Trophoblast cell (in vitro differentiated cells and primary cell): ENCODE results near the gene MEX3D.

Experiments used
- DNase-seq, 2 donors: peaks; one replicate each; pipeline ENCODE4 v3.0.0-alpha.2; 2016
- H2AFZ ChIP-seq: 2 replicates; pipeline ENCODE4 v1.6.1; 2013; ENCODE audit warnings: low read length, moderate library complexity, mild to moderate bottlenecking; ENCODE audit not compliant: insufficient read depth, poor library complexity
- H2AK5ac ChIP-seq: 2 replicates; pipeline ENCODE4 v1.6.1; 2013; ENCODE audit warnings: mild to moderate bottlenecking, low read length
- H2BK120ac ChIP-seq: 2 replicates; pipeline ENCODE4 v1.6.1; 2013; ENCODE audit warnings: low read length, mild to moderate bottlenecking, moderate library complexity; ENCODE audit not compliant: insufficient read depth, poor library complexity
- H2BK12ac ChIP-seq: 2 replicates; pipeline ENCODE4 v1.6.1; 2013; ENCODE audit warnings: mild to moderate bottlenecking, low read length, moderate library complexity
- H2BK5ac ChIP-seq: 2 replicates; pipeline ENCODE4 v1.6.1; 2013; ENCODE audit warnings: low read length, low read depth, moderate library complexity, mild to moderate bottlenecking; ENCODE audit not compliant: poor library complexity
- H3K14ac ChIP-seq: 2 replicates; pipeline ENCODE4 v1.6.1; 2013; ENCODE audit warnings: mild to moderate bottlenecking, low read length
- H3K18ac ChIP-seq: 2 replicates; pipeline ENCODE4 v1.6.1; 2013; ENCODE audit warnings: mild to moderate bottlenecking, low read length
- H3K23ac ChIP-seq: 2 replicates; pipeline ENCODE4 v1.6.1; 2013; ENCODE audit warnings: low read length
- H3K27ac ChIP-seq: 2 replicates; pipeline ENCODE4 v1.5.1; 2013; ENCODE audit warnings: low read depth, mild to moderate bottlenecking, inconsistent platforms, low read length, moderate library complexity
- H3K27me3 ChIP-seq: 2 replicates; pipeline ENCODE4 v1.6.1; 2013; ENCODE audit warnings: inconsistent platforms, mild to moderate bottlenecking, low read length, moderate library complexity; ENCODE audit not compliant: insufficient read depth
- H3K36me3 ChIP-seq, 2 experiments: 1 replicate in 1 of 2; 2 replicates in 1 of 2; pipeline ENCODE4 v1.6.1; 2013; ENCODE audit warnings: low read length in 2 of 2, mild to moderate bottlenecking in 2 of 2, moderate library complexity in 1 of 2; ENCODE audit not compliant: insufficient read depth in 2 of 2, control insufficient read depth in 1 of 2
- H3K4ac ChIP-seq: 2 replicates; pipeline ENCODE4 v1.6.1; 2013; ENCODE audit warnings: low read depth, mild to moderate bottlenecking, low read length, moderate library complexity
- H3K4me1 ChIP-seq, 2 experiments: 1 replicate in 1 of 2; 2 replicates in 1 of 2; pipeline ENCODE4 v1.6.1; 2013; ENCODE audit warnings: low read length in 2 of 2, mild to moderate bottlenecking in 2 of 2, moderate library complexity in 1 of 2; ENCODE audit not compliant: insufficient read depth in 2 of 2, control insufficient read depth in 1 of 2
- H3K4me2 ChIP-seq: 2 replicates; pipeline ENCODE4 v1.6.1; 2013; ENCODE audit warnings: inconsistent platforms, mild to moderate bottlenecking, low read length, moderate library complexity
- H3K4me3 ChIP-seq: 2 replicates; pipeline ENCODE4 v1.5.1; 2013; ENCODE audit warnings: mild to moderate bottlenecking, low read depth, low read length, inconsistent platforms
- H3K79me1 ChIP-seq: one replicate; pipeline ENCODE4 v1.6.1; 2013; ENCODE audit warnings: low read length
- H3K79me2 ChIP-seq: 2 replicates; pipeline ENCODE4 v1.6.1; 2013; ENCODE audit warnings: low read length, mild to moderate bottlenecking; ENCODE audit not compliant: control insufficient read depth, insufficient read depth, poor library complexity
- H3K9ac ChIP-seq: 2 replicates; pipeline ENCODE4 v1.6.1; 2013; ENCODE audit warnings: mild to moderate bottlenecking, low read length
- H3K9me3 ChIP-seq: 2 replicates; pipeline ENCODE4 v1.6.1; 2013; ENCODE audit warnings: low read depth, mild to moderate bottlenecking, control low read depth, inconsistent platforms, low read length; ENCODE audit not compliant: insufficient read depth
- H4K12ac ChIP-seq: 2 replicates; pipeline ENCODE4 v1.6.1; 2013; ENCODE audit warnings: low read depth, mild to moderate bottlenecking, low read length, moderate library complexity
- H4K8ac ChIP-seq: 2 replicates; pipeline ENCODE4 v1.6.1; 2013; ENCODE audit warnings: low read depth, mild to moderate bottlenecking, low read length, moderate library complexity
- H4K91ac ChIP-seq: one replicate; pipeline ENCODE4 v1.6.1; 2013; ENCODE audit warnings: low read depth, mild to moderate bottlenecking, low read length, moderate library complexity
- WGBS: extraction: QIAGEN DNeasy Blood & Tissue Kit; methylation state at CpG from one replicate; pipeline ENCODE4 v1.1.7; 2013; ENCODE audit warnings: missing lambda C conversion rate; ENCODE audit not compliant: insufficient read length, insufficient coverage; ENCODE audit errors: extremely low coverage; 5-methylcytosine and 5-hydroxymethylcytosine counted together

MEX3D gene

DNA sequence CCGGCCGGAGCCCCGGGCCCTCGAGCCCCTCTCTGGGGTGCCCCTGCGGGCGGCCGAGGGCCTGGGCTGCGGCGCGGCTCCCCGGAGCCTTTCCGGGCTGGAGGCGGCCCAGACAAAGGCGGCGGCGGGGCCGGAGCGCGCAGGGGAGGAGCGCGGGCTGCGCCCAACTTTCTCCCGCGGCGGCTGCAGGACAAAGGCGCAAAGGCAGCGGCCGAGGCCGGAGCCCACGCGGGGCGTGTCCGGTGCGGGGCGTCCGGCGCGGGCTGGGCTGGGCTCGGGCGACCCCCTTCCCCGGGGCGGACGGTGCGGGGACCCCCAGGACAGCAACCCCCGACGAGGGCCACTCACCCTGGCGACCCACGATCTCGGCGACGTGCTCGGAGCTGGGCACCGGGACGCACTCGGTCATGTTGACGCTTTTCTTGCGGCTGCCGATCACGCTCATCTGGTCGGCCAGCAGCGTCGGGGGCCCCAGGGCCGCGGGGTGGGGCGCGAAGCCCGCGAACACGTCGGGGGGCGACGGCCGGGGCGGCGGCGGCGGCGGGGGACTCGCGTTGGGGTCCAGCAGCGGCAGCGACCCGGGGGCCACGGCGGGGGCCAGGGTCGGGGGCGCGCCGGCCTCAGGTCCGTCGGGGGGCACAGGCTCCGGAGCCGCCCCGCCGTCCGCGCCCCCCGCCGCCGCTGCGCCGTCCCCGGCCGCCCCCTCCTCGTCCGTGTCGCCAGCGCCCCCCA, 843 bp downstream of the MEX3D start:
- Histone ChIP-seq H4K91ac (peak overlapping the region; percentile 99), H2BK12ac (no peak overlapping the region), H3K14ac (peak overlapping the region; percentile 98), H2AFZ (peak overlapping the region; percentile 71), H2AK5ac (peak overlapping the region; percentile 100), H4K8ac (peak overlapping the region; percentile 96), H3K18ac (peak overlapping the region; percentile 99), H2BK120ac (peak overlapping the region; percentile 91), H3K23ac (no peak overlapping the region), H3K36me3 (peaks cover 29 to 32% of the 10 kb centered on the region in 2 experiments), H3K27ac (peak overlapping the region; percentile 52), H3K9me3 (peaks cover 3% of the 10 kb centered on the region), H4K12ac (peak overlapping the region; percentile 96), H3K4ac (peak overlapping the region; percentile 100), H3K4me2 (peak overlapping the region; percentile 59), H3K4me3 (peak overlapping the region; percentile 99), H3K27me3 (peaks cover 2% of the 10 kb centered on the region), H3K79me2 (peaks cover 39% of the 10 kb centered on the region), H3K79me1 (peaks cover 17% of the 10 kb centered on the region), H3K9ac (peak overlapping the region; percentile 99), H3K4me1 (peaks cover 10 to 11% of the 10 kb centered on the region in 2 experiments), H2BK5ac (peak overlapping the region; percentile 82)
- no CpG with 5 or more reads among the region's 108 CpGs for WGBS
- peak in 1 of 2 donors; percentile 53 for DNase-seq

DNA sequence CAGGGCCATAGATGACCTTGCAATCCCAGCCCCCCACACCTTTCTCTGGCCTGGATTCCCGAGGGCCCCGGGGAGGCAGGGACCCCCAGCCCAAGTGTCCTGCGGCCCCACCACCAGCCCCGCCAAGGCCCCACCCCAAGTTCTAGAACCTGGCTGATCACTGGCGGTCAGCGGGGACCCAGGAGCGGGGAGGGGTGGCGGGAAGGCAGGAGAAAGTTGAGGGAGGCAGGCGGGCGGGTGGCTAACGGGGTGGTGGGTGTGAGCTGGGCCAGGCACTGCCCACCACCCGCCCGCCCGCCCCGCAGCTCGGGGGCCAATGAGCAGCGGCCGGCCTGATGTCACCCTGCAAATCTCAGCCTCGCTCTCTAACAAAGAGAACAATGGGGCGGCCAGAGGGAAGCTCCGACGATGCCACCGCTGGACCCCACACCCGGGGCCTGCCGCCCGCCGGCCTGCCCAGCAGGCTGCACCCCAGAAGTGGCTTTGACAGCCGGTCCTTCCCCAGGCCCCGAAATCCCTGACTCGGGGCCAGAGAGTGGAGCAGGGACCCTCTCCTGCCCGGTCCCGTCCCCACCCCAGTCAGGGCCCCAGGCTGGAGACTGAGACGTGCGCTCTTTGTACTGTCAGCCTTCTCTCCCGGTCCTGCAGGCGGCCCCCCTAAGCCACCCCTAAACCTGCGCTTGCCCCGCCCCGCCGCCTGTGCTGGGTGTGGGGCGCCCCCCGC, 1.6 kb downstream of the MEX3D start:
- Histone ChIP-seq H2BK5ac (peak overlapping the region; percentile 82), H3K4me1 (peaks cover 10 to 11% of the 10 kb centered on the region in 2 experiments), H3K9ac (peak overlapping the region; percentile 99), H4K8ac (peak overlapping the region; percentile 96), H2AK5ac (peak overlapping the region; percentile 100), H3K18ac (peak overlapping the region; percentile 94), H3K4me2 (peak overlapping the region; percentile 76), H3K14ac (peak overlapping the region; percentile 98), H3K23ac (no peak overlapping the region), H3K4me3 (peak overlapping the region; percentile 99), H3K9me3 (peaks cover 3% of the 10 kb centered on the region), H3K36me3 (peaks cover 30 to 35% of the 10 kb centered on the region in 2 experiments), H3K27ac (peak overlapping the region; percentile 52), H3K79me1 (peaks cover 17% of the 10 kb centered on the region), H3K79me2 (peaks cover 39% of the 10 kb centered on the region), H3K4ac (peak overlapping the region; percentile 99), H3K27me3 (peaks cover 2% of the 10 kb centered on the region), H2BK12ac (no peak overlapping the region), H4K91ac (peak overlapping the region; percentile 99), H4K12ac (peak overlapping the region; percentile 96), H2AFZ (peak overlapping the region; percentile 39), H2BK120ac (peak overlapping the region; percentile 96)
- DNase-seq, result peak in 1 of 2 donors; percentile 53
- no CpG with 5 or more reads among the region's 42 CpGs for WGBS

DNA sequence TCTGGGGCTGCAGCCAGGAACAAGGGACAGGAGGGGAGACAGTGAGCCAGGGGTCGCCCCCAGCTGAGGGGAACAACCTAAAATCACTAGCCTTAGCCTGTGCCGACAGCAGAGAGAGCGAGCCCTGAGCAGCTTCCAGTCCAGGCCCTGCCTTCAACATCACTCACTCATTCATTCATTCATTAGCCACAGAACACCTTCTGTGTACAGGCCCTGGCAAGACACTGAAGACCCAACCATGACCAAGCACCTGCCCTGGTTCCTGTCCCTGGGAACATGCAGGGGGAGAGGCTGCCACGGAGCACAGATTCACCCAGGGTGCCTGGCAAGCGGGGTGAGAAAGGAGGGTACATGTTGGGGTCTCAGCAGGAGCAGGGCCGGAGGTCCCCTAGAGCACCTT, 4.9 kb downstream of the MEX3D start:
- H2BK120ac ChIP-seq, result no peak overlapping the region
- no peak overlapping the region for H3K27ac ChIP-seq
- H4K12ac ChIP-seq, result no peak overlapping the region
- no peaks in the 10 kb centered on the region for H3K9me3 ChIP-seq
- no CpG with 5 or more reads among the region's 6 CpGs for WGBS
- no peak overlapping the region for H3K14ac ChIP-seq
- peaks cover 53% of the 10 kb centered on the region for H3K79me2 ChIP-seq
- H2BK5ac ChIP-seq, result no peak overlapping the region
- peaks cover 17% of the 10 kb centered on the region for H3K79me1 ChIP-seq
- H3K4me2 ChIP-seq, result no peak overlapping the region
- DNase-seq, result no peak
- no peak overlapping the region for H3K18ac ChIP-seq
- no peak overlapping the region for H3K4me3 ChIP-seq
- H2BK12ac ChIP-seq, result no peak overlapping the region
- H4K8ac ChIP-seq, result no peak overlapping the region
- H3K27me3 ChIP-seq, result no peaks in the 10 kb centered on the region
- H2AK5ac ChIP-seq, result no peak overlapping the region
- peaks cover 8 to 11% of the 10 kb centered on the region in 2 experiments for H3K4me1 ChIP-seq
- H2AFZ ChIP-seq, result no peak overlapping the region
- H3K23ac ChIP-seq, result no peak overlapping the region
- H4K91ac ChIP-seq, result no peak overlapping the region
- H3K36me3 ChIP-seq, result peaks cover 56 to 57% of the 10 kb centered on the region in 2 experiments
- no peak overlapping the region for H3K9ac ChIP-seq
- H3K4ac ChIP-seq, result peak overlapping the region; percentile 70

DNA sequence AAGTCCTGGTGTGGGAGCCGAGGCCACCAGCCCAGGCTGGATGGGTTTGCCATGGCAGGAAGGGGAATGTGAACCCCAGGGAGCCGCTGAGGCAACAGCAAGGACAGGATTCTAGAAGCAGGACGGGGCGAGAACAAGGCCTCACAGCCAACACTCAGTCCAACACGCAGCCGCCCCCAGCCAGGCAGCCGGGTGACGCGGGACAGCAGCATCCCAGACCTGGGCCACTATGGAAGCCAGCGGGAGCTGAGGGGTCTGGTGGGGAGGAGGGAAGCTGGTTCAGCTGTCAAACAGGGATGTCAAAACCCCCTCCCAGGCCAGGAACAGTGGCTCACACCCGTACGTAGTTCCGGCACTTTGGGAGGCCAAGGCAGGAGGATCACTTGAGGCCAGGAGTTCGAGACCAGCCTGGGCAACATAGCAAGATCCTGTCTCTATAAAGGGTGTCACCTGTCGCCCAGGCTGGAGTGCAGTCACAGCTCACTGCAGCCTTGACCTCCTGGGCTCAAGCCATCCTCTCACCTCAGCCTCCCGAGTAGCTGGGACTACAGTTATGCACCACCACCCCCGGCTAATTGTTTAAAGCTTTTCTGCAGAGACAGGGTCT, 6.8 kb downstream of the MEX3D start:
- Histone ChIP-seq H4K8ac (no peak overlapping the region), H3K9me3 (no peaks in the 10 kb centered on the region), H3K36me3 (peaks cover 65 to 68% of the 10 kb centered on the region in 2 experiments), H3K4ac (peak overlapping the region; percentile 97), H3K27me3 (no peaks in the 10 kb centered on the region), H3K4me1 (peaks cover 8 to 11% of the 10 kb centered on the region in 2 experiments), H3K27ac (no peak overlapping the region), H2BK120ac (no peak overlapping the region), H2BK5ac (no peak overlapping the region), H3K18ac (no peak overlapping the region), H4K12ac (no peak overlapping the region), H2AFZ (no peak overlapping the region), H3K4me3 (no peak overlapping the region), H3K23ac (no peak overlapping the region), H3K14ac (no peak overlapping the region), H3K79me1 (peaks cover 7% of the 10 kb centered on the region), H2BK12ac (no peak overlapping the region), H3K9ac (no peak overlapping the region), H3K4me2 (no peak overlapping the region), H4K91ac (no peak overlapping the region), H2AK5ac (no peak overlapping the region), H3K79me2 (peaks cover 43% of the 10 kb centered on the region)
- WGBS, result no CpG with 5 or more reads among the region's 17 CpGs
- no peak for DNase-seq
